GM19395 (cell line): ENCODE measurements around the gene BMP8B.
"Not testable (repeated sequence)": the region's sequence is repeated elsewhere in the genome, so short reads cannot be mapped to it uniquely, and the experiment has no call there.

Experiments
- ATAC-seq: cut with Tn5 transposase; IDR thresholded peaks from one replicate; pipeline ENCODE4 v1.9.1; 2021; ENCODE audit warnings: mild to moderate bottlenecking, moderate library complexity; ENCODE audit not compliant: unreplicated experiment

BMP8B gene, protein sequence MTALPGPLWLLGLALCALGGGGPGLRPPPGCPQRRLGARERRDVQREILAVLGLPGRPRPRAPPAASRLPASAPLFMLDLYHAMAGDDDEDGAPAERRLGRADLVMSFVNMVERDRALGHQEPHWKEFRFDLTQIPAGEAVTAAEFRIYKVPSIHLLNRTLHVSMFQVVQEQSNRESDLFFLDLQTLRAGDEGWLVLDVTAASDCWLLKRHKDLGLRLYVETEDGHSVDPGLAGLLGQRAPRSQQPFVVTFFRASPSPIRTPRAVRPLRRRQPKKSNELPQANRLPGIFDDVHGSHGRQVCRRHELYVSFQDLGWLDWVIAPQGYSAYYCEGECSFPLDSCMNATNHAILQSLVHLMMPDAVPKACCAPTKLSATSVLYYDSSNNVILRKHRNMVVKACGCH

GRCh38 chr1:39788758-39789570, at the start of gene BMP8B:
TSS of gene BMP8B (minus strand) at chr1:39788865. CDS start at chr1:39788485, 380 bp downstream.
- ATAC-seq: peak; percentile 57

- ATAC-seq: no peak
Observed at GRCh38 chr1:39836595-39837110, 48.0 kb upstream of the BMP8B start.

DNA sequence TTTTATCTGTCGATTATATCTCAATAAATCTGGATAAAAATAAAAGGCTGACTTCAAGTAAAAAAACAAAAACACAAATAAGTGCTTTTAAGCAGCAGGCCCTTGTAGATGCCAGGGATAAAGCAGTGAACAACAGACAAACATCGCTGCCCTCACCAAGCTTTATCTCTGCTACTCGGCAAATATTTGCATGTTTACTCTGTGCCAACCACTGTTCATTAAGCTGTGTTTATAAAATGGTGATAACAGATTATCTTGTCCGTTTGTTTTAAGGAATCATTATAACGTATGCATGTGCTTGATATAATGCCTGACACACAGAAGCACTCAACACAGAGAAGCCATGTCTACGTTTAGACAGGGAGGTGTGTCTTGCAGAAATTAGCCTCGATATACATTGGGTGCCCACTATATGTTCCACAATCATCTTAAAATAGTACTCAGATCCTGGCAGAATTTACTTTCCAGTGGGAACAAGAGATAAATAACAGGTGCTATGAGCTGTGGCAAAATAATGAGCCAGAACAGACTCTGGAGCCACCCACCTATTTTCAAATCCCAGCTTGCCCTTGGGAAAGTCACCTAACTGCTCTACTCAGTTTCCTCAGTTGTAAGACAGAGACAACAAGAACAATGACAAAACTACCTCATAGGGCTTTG, 47.4 kb upstream of the BMP8B start:
- ATAC-seq: no peak

DNA sequence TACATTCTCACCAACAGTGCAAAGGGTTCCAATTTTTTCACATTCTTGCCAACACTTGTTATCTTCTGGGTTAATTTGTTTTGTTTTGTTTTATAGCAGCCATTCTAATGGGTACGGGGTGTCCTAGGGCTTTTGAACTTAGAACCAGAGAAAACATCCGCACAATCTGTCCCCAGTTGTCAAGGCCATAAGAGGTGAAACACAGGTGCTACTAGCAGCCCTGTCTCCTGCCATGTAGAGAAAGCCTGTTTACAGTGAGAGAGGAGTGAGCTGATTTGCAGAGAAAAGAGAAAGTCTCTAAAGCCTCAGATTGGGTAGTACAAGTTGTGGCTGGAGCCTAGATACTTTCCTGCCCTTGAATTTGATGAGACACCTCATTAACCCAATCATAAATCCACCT, 46.4 kb upstream of the BMP8B start:
- ATAC-seq: no peak

- no peak for ATAC-seq
Observed at GRCh38 chr1:39833621-39834385, 45.1 kb upstream of the BMP8B start.

DNA sequence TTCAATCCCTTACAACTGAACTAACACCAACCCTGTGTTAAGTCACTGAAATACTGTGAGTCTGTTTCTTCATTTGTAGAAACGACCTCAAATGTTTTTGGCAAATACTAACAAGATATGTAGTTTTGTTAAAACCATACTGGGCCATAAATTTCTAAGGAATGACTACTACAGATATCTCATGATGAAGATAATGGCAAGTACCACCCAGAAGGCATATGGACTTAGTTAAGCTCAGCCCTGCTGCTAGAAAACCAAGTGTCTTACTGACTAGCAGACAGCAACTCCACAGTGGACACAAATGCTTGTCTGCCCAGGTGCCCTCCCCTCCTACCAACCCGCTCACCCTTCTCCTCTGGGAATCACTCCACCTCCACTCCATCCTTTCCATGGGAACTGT, 44.5 kb upstream of the BMP8B start:
- ATAC-seq: no peak

DNA sequence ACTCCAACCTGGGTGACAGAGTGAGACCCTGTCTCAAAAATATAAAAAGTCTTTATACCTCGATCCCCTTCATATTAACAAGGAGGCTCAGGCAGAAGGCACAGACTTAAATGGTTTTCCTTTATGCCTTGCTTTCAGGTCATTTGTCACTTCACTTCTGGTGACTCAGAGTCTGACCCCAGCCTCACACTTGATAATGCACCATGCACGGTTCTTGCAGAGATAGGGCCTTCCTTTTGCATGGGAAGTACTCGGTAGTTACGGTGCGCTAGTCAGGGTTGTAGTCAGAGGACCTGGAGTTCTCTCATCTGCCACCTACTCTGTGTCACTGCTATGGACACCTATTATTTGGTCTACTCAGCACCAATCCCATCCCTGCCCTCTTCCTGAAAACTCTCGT, 43.6 kb upstream of the BMP8B start:
- ATAC-seq: no peak

- no peak for ATAC-seq
Observed at GRCh38 chr1:39829791-39830533, 41.3 kb upstream of the BMP8B start.

GRCh38 chr1:39828734-39829133, 40.1 kb upstream of the BMP8B start:
- no peak for ATAC-seq

- not testable (repeated sequence) for ATAC-seq
Observed at GRCh38 chr1:39828255-39828654, 39.6 kb upstream of the BMP8B start.

DNA sequence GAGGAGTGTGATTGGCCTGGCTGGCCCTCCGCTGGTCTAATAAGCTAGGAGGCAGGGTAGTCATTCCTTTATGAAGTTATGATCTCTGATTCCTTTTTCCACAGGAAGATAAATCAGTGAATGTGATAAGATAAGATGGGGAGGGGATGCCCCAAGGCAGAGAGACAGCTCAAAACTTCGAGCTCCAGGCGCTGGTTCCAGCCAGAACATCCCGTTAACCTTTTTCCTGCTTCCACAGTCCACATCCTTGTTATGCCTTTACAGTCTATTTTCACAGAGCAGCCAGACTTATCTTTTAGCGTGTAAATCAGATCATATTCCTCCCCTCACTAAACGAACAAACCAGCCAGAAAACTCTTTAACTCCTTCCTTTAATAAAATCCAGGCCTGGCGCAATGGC, 38.5 kb upstream of the BMP8B start:
- ATAC-seq: no peak

- no peak for ATAC-seq
Observed at GRCh38 chr1:39826583-39826982, 37.9 kb upstream of the BMP8B start.

GRCh38 chr1:39825432-39825941, 36.8 kb upstream of the BMP8B start:
- ATAC-seq: no peak

GRCh38 chr1:39823450-39823849, 34.8 kb upstream of the BMP8B start:
- ATAC-seq: not testable (repeated sequence)

DNA sequence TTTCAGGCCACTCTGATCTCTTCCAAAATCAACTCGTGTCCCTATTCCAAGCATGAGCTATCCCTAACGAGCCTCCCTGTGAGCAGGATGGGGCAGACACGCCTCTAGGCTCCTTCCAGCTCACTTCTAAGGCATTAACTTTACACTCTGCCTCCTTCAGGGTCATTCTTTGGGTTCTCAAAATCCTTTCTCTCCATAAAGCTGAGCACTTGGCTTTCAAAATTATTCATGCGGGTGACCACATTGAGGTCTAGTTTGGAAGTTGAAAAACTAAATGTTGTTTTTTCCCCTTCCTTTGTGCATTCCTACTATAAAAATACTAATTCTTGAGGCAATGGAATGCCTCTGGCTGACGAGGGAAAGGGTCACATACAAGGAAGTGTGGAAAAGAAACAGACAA, 33.5 kb upstream of the BMP8B start:
- ATAC-seq: no peak

GRCh38 chr1:39819091-39819812, 30.6 kb upstream of the BMP8B start:
- no peak for ATAC-seq

DNA sequence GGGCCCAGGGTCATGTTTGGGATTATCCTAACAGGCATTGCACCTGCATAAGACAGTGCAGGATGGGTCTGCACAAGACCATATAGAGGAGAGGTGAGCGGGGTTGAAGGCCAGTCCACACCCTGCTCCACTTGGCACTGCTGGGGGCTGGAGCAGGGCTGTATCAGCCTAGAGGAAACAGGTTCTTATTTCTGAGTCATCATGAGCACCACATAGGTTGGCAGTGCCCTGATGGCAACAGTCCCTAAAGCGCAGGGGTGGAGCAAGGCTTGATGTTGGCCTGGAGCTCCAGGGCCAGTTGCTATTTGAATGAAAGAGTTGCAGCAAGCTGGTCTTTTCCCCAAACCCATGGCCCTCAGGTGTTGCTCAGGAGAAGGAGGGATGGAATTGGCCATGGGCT, 29.8 kb upstream of the BMP8B start:
- no peak for ATAC-seq

- ATAC-seq: peak; percentile 87
Observed at GRCh38 chr1:39817091-39817932, 28.6 kb upstream of the BMP8B start.
